Measurements from ENCODE around the gene TESMIN.

Gene TESMIN

DNA sequence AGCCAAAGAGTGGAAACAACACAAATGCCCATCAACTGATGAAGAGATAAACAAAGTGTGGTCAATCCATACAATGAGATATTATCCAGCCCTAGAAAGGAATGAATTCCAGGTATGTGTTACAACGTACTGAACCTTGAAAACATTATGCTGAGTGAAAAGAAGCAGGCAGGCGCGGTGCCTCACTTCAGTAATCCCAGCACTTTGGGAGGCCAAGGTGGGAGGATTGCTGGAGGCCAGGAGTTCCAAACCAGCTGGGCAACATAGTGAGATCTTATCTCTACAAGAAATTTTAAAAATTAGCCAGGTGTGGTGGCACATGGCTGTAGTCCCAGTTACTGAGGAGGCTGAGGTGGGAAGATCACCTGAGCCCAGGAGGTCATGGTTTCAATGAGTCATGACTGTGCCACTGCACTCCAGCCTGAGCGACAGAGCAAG is 24.6 kb upstream of the TESMIN start:
- no peaks in the 10 kb centered on the region for H3K36me3 Mint-ChIP-seq (ENCODE audit: low read depth)
- TF ChIP-seq, protein P1, sequence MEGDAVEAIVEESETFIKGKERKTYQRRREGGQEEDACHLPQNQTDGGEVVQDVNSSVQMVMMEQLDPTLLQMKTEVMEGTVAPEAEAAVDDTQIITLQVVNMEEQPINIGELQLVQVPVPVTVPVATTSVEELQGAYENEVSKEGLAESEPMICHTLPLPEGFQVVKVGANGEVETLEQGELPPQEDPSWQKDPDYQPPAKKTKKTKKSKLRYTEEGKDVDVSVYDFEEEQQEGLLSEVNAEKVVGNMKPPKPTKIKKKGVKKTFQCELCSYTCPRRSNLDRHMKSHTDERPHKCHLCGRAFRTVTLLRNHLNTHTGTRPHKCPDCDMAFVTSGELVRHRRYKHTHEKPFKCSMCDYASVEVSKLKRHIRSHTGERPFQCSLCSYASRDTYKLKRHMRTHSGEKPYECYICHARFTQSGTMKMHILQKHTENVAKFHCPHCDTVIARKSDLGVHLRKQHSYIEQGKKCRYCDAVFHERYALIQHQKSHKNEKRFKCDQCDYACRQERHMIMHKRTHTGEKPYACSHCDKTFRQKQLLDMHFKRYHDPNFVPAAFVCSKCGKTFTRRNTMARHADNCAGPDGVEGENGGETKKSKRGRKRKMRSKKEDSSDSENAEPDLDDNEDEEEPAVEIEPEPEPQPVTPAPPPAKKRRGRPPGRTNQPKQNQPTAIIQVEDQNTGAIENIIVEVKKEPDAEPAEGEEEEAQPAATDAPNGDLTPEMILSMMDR (IDR thresholded peaks at IDR 0.05), result no peak
- H3K9me3 Mint-ChIP-seq, result no peaks in the 10 kb centered on the region

DNA sequence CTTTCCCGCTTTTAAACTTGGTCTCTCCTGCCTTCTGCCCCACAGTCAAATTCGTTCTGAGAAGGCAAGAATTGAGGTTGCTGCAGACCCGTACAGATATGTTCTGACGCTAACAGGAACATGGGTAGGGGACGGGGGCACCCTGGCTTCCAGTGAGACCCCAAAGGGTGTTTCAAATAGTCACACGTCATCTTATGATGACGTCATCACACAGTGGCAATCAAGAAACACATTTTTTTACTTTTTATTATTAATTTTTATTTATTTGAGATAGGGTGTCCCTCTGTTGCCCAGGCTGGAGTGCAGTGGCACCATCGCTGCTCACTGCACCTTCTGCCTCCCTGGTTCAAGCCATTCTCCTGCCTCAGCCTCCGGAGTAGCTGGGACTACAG is 22.9 kb upstream of the TESMIN start:
- TF ChIP-seq, protein P1 (IDR thresholded peaks at IDR 0.05), result no peak
- Mint-ChIP-seq H3K4me1 (peaks cover 30% of the 10 kb centered on the region), H3K4me3 (no peak overlapping the region), H3K36me3 (ENCODE audit: low read depth) (no peaks in the 10 kb centered on the region), H3K9me3 (no peaks in the 10 kb centered on the region), H3K27ac (no peak overlapping the region), H3K27me3 (ENCODE audit: low read depth, poor library complexity) (peaks cover 13% of the 10 kb centered on the region)
- no peak for DNase-seq

More for the DNA sequence above, 24.6 kb upstream of the TESMIN start:
- Mint-ChIP-seq H3K27me3 (ENCODE audit: low read depth, poor library complexity) (peaks cover 9% of the 10 kb centered on the region), H3K27ac (no peak overlapping the region), H3K4me3 (no peak overlapping the region), H3K4me1 (peaks cover 31% of the 10 kb centered on the region)
- no peak for DNase-seq

DNA sequence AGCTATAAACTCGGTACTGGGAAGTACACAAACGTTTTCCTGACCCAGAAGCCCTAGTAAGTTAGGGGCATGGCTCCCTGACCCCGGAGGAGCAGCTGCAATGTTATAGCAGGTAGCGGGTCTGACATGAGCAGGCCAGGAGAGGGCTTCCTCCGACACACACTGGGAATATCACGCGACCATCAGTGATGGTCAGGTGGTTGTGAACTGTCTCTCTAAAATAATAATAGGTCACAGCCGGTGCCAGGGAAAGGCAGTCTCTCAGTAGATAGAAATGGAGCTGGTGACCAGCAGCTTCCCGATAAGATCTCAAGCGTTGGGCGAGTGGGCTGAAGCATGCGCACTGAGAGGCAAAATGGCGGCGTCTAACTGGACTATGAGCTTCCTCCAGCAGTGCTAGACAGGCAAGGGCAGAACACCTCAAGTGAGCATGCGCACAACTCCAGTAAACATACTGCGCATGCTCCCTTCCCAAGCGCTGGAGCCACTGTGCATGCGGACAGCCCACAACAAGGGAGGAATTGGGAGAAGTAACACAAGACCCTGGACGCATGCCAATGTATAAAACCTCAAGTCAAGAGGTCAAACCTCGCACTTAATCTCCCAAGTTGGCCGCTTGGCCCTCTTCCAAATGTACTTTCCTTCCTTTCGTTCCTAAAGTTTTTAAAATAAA is 22.3 kb upstream of the TESMIN start:
- H3K27ac Mint-ChIP-seq, result peak overlapping the region; percentile 70
- no peaks in the 10 kb centered on the region for H3K36me3 Mint-ChIP-seq (ENCODE audit: low read depth)
- H3K9me3 Mint-ChIP-seq, result no peaks in the 10 kb centered on the region
- no peak overlapping the region for H3K4me3 Mint-ChIP-seq
- peaks cover 30% of the 10 kb centered on the region for H3K4me1 Mint-ChIP-seq
- no peak for DNase-seq
- TF ChIP-seq, protein P1 (IDR thresholded peaks at IDR 0.05), result no peak
- H3K27me3 Mint-ChIP-seq (ENCODE audit: low read depth, poor library complexity), result peaks cover 13% of the 10 kb centered on the region

DNA sequence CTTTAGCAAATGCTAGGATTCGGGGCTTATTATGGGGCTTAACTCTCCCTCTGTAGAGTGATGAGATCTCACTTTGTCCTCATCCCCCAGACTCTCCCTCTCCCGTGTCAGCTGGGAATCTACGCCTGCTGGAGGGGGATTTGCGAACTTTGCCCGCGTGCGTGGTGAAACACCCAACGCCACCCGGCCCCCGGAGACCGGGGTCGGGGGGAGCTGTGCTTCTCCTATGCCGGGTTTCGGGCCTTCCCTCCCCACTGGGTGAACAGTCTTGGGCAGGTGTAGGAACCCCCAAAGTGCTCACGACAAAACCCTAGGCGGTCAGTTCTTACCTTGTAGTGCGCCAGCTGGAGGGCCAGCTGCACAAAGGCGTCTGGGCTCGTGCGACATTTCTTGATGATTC is 21.6 kb upstream of the TESMIN start:
- Mint-ChIP-seq H3K4me3 (no peak overlapping the region), H3K27ac (peak overlapping the region; percentile 70), H3K27me3 (ENCODE audit: low read depth, poor library complexity) (peaks cover 12% of the 10 kb centered on the region), H3K9me3 (no peaks in the 10 kb centered on the region), H3K36me3 (ENCODE audit: low read depth) (no peaks in the 10 kb centered on the region), H3K4me1 (peaks cover 30% of the 10 kb centered on the region)
- TF ChIP-seq, protein P1 (IDR thresholded peaks at IDR 0.05), result no peak
- no peak for DNase-seq

DNA sequence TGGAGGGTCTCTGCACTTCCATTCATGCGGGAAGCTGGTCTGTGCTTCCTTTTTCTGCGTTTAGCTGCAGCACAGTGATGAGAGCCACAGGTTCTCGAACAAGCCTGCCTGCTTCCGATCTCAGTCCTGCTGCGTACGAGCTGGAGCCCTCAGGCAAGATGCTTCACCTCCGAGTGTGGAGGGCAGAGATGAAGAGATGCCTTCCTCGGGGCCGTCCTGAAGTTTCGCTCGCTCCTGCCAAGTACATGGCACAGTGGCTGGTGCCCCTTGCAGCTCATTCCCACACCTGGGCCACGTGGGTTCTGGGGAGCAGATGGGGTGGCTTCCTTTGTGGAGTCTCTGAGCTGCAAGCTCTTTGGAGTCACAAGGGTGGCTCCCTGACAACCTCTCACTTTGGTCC is 19.5 kb upstream of the TESMIN start:
- TF ChIP-seq, protein P1 (IDR thresholded peaks at IDR 0.05), result no peak
- Mint-ChIP-seq H3K27me3 (ENCODE audit: low read depth, poor library complexity) (peaks cover 7% of the 10 kb centered on the region), H3K4me3 (no peak overlapping the region), H3K9me3 (no peaks in the 10 kb centered on the region), H3K36me3 (ENCODE audit: low read depth) (no peaks in the 10 kb centered on the region), H3K4me1 (peaks cover 30% of the 10 kb centered on the region), H3K27ac (no peak overlapping the region)
- DNase-seq, result no peak

DNA sequence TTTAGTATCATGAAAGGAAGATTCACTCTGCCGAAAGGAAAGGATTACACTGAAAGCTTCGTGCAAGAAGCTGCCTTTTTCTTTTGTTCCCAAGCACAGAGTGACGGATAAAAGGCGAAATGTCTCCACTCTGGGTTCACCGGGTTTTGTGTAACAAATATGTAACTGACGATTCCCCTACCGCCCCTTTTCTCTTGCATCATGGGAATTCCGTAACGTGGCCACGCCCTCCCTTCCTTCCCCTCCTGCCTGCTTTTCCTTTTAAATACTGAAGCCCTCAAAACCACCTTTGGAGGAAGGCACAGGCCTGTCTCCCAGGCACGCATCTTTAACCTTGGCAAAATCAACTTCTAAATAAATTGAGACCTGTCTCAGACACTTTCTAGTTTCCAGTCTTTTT is 16.4 kb upstream of the TESMIN start:
- no peak for DNase-seq
- H3K27me3 Mint-ChIP-seq (ENCODE audit: low read depth, poor library complexity), result peaks cover 4% of the 10 kb centered on the region
- peaks cover 29% of the 10 kb centered on the region for H3K4me1 Mint-ChIP-seq
- H3K36me3 Mint-ChIP-seq (ENCODE audit: low read depth), result no peaks in the 10 kb centered on the region
- no peak overlapping the region for H3K4me3 Mint-ChIP-seq
- no peaks in the 10 kb centered on the region for H3K9me3 Mint-ChIP-seq
- H3K27ac Mint-ChIP-seq, result no peak overlapping the region
- TF ChIP-seq, protein P1 (IDR thresholded peaks at IDR 0.05), result no peak

Data from nephron progenitor cell (in vitro differentiated cells).